Hematopoietic multipotent progenitor cell treated with erythropoietin and hydrocortisone succinate and interleukin-3 and kit ligand, for 4 days (in vitro differentiated cells): ENCODE results near the gene TCP11L2.
A peak's percentile ranks its signal among the peaks of the same experiment; 100 is the strongest.
"Not testable (repeated sequence)": the region's sequence is repeated elsewhere in the genome, so short reads cannot be mapped to it uniquely, and the experiment has no call there.

Experiments used
- DNase-seq: peaks from one replicate; pipeline ENCODE4 v3.0.0-alpha.2; 2015

Gene TCP11L2

GRCh38 chr12:106353175-106353574 is 50.6 kb downstream of the TCP11L2 start:
- DNase-seq, result no peak

- DNase-seq, result peak; percentile 98
Observed at GRCh38 chr12:106357549-106358395, 55.2 kb downstream of the TCP11L2 start, which contains the start of gene POLR3B. Gene POLR3B, plus strand, starts transcription at chr12:106357748. Its CDS starts 132 bp downstream, at chr12:106357880.

DNA sequence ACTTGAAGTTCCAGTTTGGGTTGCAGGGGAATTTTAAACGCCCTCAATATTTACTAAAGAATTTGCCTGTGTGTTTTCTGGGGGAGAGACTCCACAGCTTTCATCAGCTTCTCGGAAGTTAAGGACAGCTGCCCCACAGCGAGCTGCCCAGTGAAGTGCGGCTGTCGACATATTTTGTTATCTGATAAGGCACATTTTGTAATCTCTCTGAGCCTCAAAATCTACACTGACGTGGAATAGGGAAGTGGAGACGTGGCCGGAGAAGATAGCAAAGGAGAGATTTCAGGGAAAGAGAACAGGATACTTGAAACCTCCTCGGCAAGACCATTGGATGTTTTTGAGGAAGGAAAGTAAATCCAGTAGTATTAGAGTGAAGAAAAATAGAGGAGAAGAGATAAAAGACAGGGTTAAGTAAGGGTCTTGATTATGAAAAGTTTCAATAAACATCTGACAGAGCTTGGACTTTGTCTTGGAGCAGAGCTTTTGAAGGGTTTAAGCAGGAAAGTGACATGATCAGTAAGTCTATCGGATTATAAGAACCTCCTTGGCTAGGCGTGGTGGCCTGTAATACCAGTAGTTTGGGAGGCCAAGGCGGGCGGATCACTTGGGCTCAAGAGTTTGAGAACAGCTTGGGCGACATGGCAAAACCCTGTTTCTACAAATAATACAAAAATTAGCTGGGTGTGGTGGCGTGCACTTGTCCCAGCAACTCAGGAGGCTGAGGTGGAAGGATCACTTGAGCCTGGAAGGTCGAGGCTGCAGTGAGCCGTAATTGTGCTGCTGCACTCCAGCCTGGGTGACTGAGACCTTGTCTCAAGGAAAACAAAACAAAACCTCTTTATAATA is 56.1 kb downstream of the TCP11L2 start:
- peak; percentile 92 for DNase-seq

DNA sequence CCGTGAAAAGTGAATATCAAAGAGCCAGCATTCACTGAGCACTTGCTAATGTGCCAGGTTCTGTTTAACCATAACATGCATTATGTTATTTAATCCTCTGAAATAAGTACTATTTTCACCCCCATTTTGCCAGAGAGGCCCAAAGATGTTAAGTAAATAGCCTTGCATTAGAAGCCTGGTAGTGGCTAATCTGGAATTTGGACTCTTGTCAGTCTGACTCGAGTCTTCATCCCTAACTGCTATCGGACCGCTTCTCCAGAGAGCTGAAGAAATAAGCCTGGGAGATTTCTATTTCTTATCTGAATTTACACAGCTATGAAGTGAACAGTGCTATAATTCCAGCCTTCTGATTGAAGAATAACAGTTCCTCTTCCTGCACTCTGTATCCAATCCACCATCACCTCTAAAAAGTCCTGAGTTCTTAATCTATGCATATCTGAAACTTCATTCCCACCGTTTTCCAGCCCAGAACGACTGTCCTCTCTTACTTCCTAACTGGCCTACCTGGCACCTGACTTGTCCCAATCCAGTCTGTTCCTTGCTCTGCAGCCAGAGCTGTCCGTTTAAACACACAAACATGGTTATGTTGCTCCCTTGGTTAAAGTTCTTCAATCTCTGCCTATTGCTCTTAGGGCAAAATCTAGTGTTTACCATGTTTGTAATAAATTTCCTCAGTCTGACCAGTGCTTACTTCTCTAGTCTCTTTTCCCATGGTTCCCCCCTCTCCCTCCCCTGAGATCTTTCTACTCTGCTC is 57.3 kb downstream of the TCP11L2 start:
- no peak for DNase-seq

GRCh38 chr12:106360400-106360994 is 58.0 kb downstream of the TCP11L2 start:
- DNase-seq, result no peak

DNA sequence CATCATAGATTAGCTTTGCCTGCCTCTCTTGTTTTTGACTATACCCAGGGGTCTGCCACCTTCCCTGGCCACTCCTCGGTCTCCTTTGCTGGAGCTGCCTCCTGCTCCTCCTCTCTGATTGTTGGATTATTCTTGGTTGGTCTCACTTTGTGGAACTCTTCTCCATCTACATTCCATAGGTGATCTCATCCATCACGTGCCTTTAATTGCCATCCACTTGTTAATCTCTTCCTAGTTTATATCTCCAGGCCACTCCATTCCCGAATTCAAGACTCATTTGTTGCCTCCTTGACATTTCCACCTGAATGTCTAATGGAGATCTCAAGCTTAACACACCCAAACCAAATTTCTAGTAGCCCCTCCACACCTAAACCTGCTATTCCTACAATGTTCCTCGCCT is 60.4 kb downstream of the TCP11L2 start:
- DNase-seq, result no peak

DNA sequence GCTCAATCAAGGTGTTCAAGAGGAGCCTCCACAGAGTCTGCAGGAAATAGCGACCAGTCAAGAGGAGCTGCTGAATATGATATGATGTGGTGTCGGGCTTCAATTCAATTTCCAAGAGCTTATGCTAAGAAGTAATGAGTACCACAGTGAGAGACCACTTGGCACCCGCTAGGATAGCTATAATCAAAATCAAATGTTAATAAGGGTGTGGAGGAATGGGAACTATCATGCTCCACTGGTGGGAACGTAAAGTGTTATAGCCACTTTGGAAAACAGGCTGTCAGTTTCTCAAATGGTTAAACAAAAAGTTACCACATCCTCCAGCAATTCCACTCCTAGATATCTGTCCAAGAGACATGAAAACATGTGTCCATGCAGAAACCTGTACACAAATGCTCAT is 61.7 kb downstream of the TCP11L2 start:
- DNase-seq, result no peak

DNA sequence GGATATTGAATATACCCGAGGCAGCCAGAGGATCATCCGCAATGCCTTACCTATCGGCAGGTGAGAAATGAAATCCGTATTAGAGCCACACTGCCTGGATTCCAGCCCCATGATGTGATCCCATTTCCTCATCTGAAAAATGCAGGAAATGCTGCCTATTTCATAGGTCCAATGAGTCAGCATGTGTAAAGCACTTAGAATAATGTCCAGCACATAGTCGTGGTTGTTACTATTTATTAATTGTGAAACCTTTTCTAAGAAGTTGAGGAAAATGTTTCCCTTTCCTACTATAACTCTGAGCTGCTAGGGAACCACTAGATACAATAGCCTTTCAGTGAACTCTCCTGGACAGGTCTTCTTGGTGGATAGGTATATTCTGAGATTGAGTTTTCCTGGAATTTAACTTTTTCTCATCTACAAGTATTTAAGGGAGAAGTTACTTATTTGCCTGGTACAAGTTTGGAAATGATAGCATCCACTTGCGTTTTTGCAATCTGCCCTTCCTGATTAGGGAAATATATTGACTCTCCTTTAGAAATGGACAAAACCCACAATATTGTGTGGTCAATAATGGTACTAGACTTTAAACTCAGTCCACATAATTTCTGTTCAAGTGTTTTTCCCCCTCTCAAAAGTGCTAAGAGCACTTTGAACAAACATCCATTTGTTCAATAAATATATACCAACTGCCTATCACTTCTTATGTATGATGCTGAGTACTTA is 67.3 kb downstream of the TCP11L2 start:
- no peak for DNase-seq

DNA sequence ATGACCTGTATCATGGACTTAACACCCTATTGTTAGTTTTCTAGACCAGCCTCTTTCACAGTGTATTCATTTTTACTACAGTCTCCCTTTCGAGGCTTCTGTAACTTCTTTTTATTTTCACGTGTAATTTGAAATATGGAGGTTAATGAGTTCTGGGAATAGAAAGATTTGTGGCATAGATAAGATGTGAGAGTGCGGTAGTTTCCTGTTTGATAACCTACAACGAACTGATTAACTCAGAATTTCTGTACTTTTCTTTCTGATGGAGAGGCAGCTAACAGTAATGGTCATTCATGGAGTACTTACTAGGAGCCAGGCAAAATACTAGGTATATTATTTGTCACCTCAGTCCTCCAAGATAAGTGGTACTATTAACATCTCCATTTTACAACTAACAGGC is 76.3 kb downstream of the TCP11L2 start:
- peak; percentile 42 for DNase-seq

DNA sequence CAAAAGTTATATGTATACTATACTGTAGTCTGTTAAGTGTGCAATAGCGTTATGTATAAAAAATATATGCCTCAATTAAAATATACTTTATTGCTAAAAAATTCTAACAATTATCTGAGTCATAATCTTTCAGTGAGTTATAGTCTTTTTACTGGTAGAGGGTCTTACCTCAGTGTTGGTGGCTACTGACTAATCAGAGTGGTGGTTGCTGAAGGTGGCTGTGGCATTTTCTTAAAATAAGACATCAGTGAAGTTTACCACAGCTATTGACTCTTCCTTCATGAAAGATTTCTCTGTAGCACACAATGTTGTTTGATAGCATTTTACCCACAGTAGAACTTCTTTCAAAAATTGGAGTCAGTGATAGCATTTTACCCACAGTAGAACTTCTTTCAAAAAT is 78.4 kb downstream of the TCP11L2 start:
- DNase-seq, result no peak

- DNase-seq, result not testable (repeated sequence)
Observed at GRCh38 chr12:106381866-106382265, 79.3 kb downstream of the TCP11L2 start.

GRCh38 chr12:106386813-106387535 is 84.4 kb downstream of the TCP11L2 start:
- no peak for DNase-seq

DNA sequence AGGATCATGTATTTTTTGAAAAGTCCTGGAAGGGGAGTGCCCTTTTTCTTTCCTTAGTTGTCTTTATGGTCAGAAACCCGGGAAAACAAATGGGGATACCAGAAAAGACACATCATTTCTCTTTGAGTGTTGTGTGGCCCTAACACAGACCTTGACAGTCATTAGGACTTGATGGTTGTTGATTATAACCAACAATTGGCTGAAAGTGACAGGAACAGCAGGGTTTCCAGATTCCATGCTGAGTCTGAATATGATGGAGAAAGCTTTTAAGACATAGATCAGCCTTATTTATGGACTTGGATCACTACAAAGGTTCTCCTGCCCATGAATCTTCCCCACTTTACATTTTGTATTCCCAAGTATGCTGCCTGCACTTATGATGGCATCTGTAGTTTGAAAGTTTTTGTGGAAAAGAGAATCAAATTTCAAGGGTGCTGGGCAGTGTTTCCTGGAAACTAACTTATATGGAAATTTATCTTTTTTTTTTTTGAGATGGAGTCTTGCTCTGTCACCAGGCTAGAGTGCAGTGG is 85.4 kb downstream of the TCP11L2 start:
- no peak for DNase-seq

DNA sequence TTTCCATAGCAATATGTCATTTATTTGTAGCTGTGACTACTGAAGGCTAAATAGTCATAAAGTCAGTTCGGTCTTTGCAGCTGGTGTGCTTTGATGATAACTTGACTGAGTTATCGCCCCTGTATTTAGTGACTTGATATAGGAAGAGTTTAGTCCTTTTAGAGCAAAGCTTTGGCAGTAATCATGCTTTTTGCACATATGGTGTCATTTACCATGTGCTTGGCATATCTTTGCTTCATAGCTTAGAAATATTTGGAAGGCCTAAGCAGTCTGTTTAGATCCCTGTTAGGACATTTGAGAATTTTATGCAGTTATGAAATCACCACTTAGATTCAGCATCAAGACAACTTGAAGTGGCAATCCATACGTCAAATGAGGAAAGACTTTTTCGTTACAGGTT is 86.6 kb downstream of the TCP11L2 start:
- DNase-seq, result no peak

DNA sequence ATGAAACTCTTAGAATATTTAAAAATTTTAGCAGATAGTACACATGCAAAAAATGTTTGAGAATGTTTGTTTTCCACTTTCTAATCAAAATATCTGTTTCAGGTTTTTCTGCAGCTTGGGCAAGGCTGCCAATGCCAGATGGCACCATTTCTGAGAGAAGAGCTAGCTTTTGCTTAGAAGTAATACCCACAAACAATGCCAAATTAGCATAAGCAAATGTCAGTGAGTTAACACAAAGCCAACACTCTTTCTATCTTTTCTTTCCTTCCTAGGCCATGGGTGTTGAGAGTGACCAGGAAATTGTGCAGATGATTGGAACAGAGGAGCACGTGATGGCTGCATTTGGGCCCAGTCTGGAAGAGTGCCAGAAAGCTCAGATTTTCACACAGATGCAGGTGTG is 90.2 kb downstream of the TCP11L2 start:
- no peak for DNase-seq
